ENCODE measurements around the gene DHFR2.

The DHFR2 gene

DNA sequence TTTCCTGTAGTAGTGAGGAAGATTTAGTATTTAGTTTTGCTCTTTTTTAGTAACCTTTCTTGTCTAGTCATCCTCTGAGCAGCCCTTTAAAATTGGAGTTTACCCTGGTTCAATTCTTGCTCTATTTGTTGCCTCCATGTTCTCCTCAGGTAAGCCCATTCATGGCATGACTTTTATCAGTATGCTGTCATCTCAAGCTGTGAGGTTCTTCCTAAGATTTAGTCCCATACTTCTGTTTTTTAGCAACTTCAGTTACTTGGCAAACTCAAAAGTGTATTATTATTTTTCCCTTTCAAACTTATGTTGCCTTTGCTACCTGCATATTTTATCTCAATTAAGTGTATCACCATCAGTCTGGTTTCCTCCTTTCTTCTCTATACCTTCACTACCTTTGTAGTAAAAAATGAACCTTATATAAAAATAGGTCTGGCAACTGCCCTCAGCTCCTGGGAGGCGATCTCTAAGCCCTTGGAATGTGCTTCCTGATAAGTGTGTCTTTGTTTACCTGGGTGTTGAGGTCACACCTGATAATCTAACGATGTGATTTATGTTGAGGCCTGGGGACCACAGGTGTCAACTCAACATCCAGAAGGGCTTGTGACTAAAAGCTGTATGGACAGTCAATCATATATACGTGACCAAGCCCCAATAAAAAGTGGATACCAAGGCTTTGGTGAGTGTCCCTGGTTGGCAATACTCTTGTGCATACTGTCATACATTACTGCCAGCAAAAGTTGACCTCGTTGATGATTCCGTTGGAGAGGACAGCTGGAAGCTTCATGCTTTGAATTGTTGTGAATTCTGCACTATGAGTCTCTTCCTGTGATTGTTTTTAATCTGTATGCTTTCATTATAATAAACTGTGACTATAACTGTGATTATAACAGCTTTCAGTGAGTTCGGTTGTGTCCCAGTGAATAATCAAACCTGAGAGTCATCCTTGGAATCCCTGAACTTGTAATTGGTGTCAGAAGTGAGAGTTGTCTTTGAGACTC lies 4.1 kb upstream of the DHFR2 start (continued):
- TF ChIP-seq TSHZ2 (CRISPR knock-in tag; IDR thresholded peaks at IDR 0.05) = no peak
- no peak for TF ChIP-seq ZNF70 (CRISPR knock-in tag; IDR thresholded peaks at IDR 0.05)

DNA sequence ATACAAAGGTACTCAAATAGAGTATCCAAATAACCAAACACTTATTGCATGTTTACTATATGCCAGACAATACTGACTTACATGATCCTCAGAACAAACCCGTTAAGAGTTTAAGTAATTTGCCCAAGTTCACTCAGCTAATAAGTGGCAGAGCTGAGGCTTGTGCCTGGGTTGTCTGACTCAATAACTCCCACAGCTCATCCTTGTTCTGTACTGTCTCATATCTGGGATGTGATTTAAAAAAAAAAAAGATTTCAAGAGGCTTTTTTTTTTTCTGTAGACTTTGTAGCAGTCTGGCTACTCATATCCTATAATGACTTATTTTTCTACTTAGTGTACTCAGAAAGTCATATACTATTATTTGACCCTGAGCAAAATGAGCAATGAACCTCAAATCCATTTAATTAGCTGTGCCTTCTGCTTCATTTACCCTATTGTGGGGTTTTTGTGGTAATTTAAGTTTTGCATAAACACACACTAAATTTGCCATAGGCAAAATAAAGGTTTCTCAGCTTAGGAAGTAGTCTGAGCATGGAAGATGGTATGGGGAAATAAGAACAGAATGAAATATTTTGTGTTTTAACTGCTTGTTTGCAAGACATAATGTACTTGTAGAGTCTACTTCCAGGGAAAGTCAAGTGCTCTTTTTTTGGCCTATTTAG lies 3.2 kb upstream of the DHFR2 start:
- no peak for ATAC-seq
- TF ChIP-seq ZNF8 (CRISPR knock-in tag; IDR thresholded peaks at IDR 0.05) = no peak
- no peak for TF ChIP-seq RARB (CRISPR knock-in tag; IDR thresholded peaks at IDR 0.05)
- no peak for TF ChIP-seq ISL1 (CRISPR knock-in tag; IDR thresholded peaks at IDR 0.05)
- TF ChIP-seq ZFP3 (CRISPR knock-in tag; IDR thresholded peaks at IDR 0.05) = no peak
- no peak for TF ChIP-seq OSR1 (CRISPR knock-in tag; IDR thresholded peaks at IDR 0.05)
- TF ChIP-seq ZC3H10 (CRISPR knock-in tag; IDR thresholded peaks at IDR 0.05) = no peak
- no peak for TF ChIP-seq ZNF565 (CRISPR knock-in tag; conservative IDR thresholded peaks at IDR 0.05; ENCODE audit: low read depth)
- no peak for TF ChIP-seq TSHZ2 (CRISPR knock-in tag; IDR thresholded peaks at IDR 0.05)
- TF ChIP-seq PATZ1 (CRISPR knock-in tag; IDR thresholded peaks at IDR 0.05; ENCODE audit: borderline replicate concordance) = no peak
- TF ChIP-seq TCF4 (CRISPR knock-in tag; IDR thresholded peaks at IDR 0.05; ENCODE audit: borderline replicate concordance) = no peak
- TF ChIP-seq TOX (CRISPR knock-in tag; IDR thresholded peaks at IDR 0.05; ENCODE audit: borderline replicate concordance) = no peak
- no peak for TF ChIP-seq BACH2 (CRISPR knock-in tag; IDR thresholded peaks at IDR 0.05; ENCODE audit: borderline replicate concordance)
- TF ChIP-seq ZNF70 (CRISPR knock-in tag; IDR thresholded peaks at IDR 0.05) = no peak
- TF ChIP-seq PPARA (CRISPR knock-in tag; IDR thresholded peaks at IDR 0.05; ENCODE audit: borderline replicate concordance) = no peak
- no peak for TF ChIP-seq ARNTL (CRISPR knock-in tag; IDR thresholded peaks at IDR 0.05; ENCODE audit: borderline replicate concordance, low read depth)
- no peak for TF ChIP-seq ZFP30 (CRISPR knock-in tag; IDR thresholded peaks at IDR 0.05)
- no peak for TF ChIP-seq SNAI2 (CRISPR knock-in tag; IDR thresholded peaks at IDR 0.05)
- TF ChIP-seq, protein P1, sequence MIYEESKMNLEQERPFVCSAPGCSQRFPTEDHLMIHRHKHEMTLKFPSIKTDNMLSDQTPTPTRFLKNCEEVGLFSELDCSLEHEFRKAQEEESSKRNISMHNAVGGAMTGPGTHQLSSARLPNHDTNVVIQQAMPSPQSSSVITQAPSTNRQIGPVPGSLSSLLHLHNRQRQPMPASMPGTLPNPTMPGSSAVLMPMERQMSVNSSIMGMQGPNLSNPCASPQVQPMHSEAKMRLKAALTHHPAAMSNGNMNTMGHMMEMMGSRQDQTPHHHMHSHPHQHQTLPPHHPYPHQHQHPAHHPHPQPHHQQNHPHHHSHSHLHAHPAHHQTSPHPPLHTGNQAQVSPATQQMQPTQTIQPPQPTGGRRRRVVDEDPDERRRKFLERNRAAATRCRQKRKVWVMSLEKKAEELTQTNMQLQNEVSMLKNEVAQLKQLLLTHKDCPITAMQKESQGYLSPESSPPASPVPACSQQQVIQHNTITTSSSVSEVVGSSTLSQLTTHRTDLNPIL (CRISPR knock-in tag; IDR thresholded peaks at IDR 0.05; ENCODE audit: low read depth) = no peak
- no peak for TF ChIP-seq GLIS3 (CRISPR knock-in tag; IDR thresholded peaks at IDR 0.05)
- TF ChIP-seq ESRRG (CRISPR knock-in tag; IDR thresholded peaks at IDR 0.05) = no peak

GRCh38 chr3:94065122-94065521 lies 2.4 kb upstream of the DHFR2 start:
- ATAC-seq = no peak
- TF ChIP-seq GLIS3 (CRISPR knock-in tag; IDR thresholded peaks at IDR 0.05) (no peak), BACH2 (CRISPR knock-in tag; IDR thresholded peaks at IDR 0.05; ENCODE audit: borderline replicate concordance) (no peak), TOX (CRISPR knock-in tag; IDR thresholded peaks at IDR 0.05; ENCODE audit: borderline replicate concordance) (no peak), ZFP30 (CRISPR knock-in tag; IDR thresholded peaks at IDR 0.05) (no peak), CSDC2 (CRISPR knock-in tag; IDR thresholded peaks at IDR 0.05) (no peak), ARNTL (CRISPR knock-in tag; IDR thresholded peaks at IDR 0.05; ENCODE audit: borderline replicate concordance, low read depth) (no peak), RARB (CRISPR knock-in tag; IDR thresholded peaks at IDR 0.05) (no peak), CSRNP3 (CRISPR knock-in tag; IDR thresholded peaks at IDR 0.05) (no peak), TSHZ2 (CRISPR knock-in tag; IDR thresholded peaks at IDR 0.05) (no peak), ZFP3 (CRISPR knock-in tag; IDR thresholded peaks at IDR 0.05) (no peak), SNAI2 (CRISPR knock-in tag; IDR thresholded peaks at IDR 0.05) (no peak), ZNF8 (CRISPR knock-in tag; IDR thresholded peaks at IDR 0.05) (no peak), ISL1 (CRISPR knock-in tag; IDR thresholded peaks at IDR 0.05) (no peak), OSR1 (CRISPR knock-in tag; IDR thresholded peaks at IDR 0.05) (no peak)
